ENCODE data around the gene ZNF423.

- TF ChIP-seq, protein P1, sequence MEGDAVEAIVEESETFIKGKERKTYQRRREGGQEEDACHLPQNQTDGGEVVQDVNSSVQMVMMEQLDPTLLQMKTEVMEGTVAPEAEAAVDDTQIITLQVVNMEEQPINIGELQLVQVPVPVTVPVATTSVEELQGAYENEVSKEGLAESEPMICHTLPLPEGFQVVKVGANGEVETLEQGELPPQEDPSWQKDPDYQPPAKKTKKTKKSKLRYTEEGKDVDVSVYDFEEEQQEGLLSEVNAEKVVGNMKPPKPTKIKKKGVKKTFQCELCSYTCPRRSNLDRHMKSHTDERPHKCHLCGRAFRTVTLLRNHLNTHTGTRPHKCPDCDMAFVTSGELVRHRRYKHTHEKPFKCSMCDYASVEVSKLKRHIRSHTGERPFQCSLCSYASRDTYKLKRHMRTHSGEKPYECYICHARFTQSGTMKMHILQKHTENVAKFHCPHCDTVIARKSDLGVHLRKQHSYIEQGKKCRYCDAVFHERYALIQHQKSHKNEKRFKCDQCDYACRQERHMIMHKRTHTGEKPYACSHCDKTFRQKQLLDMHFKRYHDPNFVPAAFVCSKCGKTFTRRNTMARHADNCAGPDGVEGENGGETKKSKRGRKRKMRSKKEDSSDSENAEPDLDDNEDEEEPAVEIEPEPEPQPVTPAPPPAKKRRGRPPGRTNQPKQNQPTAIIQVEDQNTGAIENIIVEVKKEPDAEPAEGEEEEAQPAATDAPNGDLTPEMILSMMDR (IDR thresholded peaks at IDR 0.05; ENCODE audit: low read length), result no peak
- TF ChIP-seq EZH2 (optimal IDR thresholded peaks at IDR 0.05; ENCODE audit: low read depth, low read length), result no peak
These were observed 180.9 kb downstream of the ZNF423 start for GRCh38 chr16:49674990-49675389.

All from MM.1S (cell line).